HEK293 (cell line): Measurements from ENCODE around the gene LDLRAP1.

Source experiments
- CTCF ChIA-PET: fragments of 350-600 bp; formaldehyde crosslinking; extraction: SDS; loops from one replicate; lab custom pipeline; 2021; ENCODE audit warnings: antibody characterized with exemption; lab: Yijun Ruan, JAX
- POLR2A ChIA-PET: fragments of 300-600 bp; formaldehyde crosslinking; extraction: SDS; loops from one replicate; lab custom pipeline; 2020; ENCODE audit warnings: antibody characterized with exemption, inconsistent platforms; lab: Yijun Ruan, JAX
- H3K27ac ChIP-seq: fragments of 200-500 bp; sonication (Bioruptor generic); 2 replicates; pipeline ENCODE4 v1.5.1; 2014; ENCODE audit warnings: low read depth, low read length, control low read depth, inconsistent platforms; ENCODE audit errors: extremely low read depth
- H3K36me3 ChIP-seq, 2 experiments: fragments of 200-500 bp in 1 of 2; sonication (Bioruptor generic) in 1 of 2; 1 replicate in 1 of 2; 2 replicates in 1 of 2; pipeline ENCODE4 v1.5.1; 2014 to 2017; ENCODE audit warnings: inconsistent platforms in 2 of 2, low read length in 2 of 2; ENCODE audit not compliant: control insufficient read depth in 2 of 2, insufficient read depth in 1 of 2
- H3K4me1 ChIP-seq: fragments of 200-500 bp; sonication (Bioruptor generic); 2 replicates; pipeline ENCODE4 v1.5.1; 2014; ENCODE audit warnings: mild to moderate bottlenecking, low read length, inconsistent platforms; ENCODE audit not compliant: control insufficient read depth, insufficient read depth
- H3K4me3 ChIP-seq: 2 replicates; pipeline ENCODE4 v1.5.1; 2011; ENCODE audit warnings: low read depth, mild to moderate bottlenecking, control low read depth, low read length, moderate library complexity
- H3K9me3 ChIP-seq: fragments of 200-500 bp; sonication (Bioruptor generic); 2 replicates; pipeline ENCODE4 v1.5.1; 2014; ENCODE audit warnings: low read depth, low read length, inconsistent platforms; ENCODE audit not compliant: control insufficient read depth, insufficient read depth
- SETDB1 ChIP-seq: IDR thresholded peaks from one replicate; pipeline ENCODE4 v1.6.1; 2017; ENCODE audit warnings: mild to moderate bottlenecking, low read length, moderate library complexity, mixed read lengths; ENCODE audit not compliant: insufficient read length
- TRIM28 ChIP-seq: IDR thresholded peaks from 2 replicates; pipeline ENCODE4 v1.6.1; 2011; ENCODE audit warnings: low read length, control low read depth, borderline replicate concordance
- ZBTB1 ChIP-seq: fragments of 450-650 bp; formaldehyde crosslinking; IDR thresholded peaks from 2 replicates; pipeline ENCODE4 v1.5.1; 2016; ENCODE audit warnings: missing biosample characterization, missing genetic modification characterization
- ZFP3 ChIP-seq: fragments of 450-650 bp; formaldehyde crosslinking; IDR thresholded peaks from 2 replicates; pipeline ENCODE4 v1.5.1; 2016; ENCODE audit warnings: low read depth, missing biosample characterization, missing genetic modification characterization
- ZNF140 ChIP-seq: fragments of 450-650 bp; formaldehyde crosslinking; IDR thresholded peaks from 2 replicates; pipeline ENCODE4 v1.5.1; 2016; ENCODE audit warnings: missing biosample characterization, missing genetic modification characterization
- ZNF148 ChIP-seq: fragments of 450-650 bp; formaldehyde crosslinking; IDR thresholded peaks from 2 replicates; pipeline ENCODE4 v1.5.0; 2017; ENCODE audit warnings: missing biosample characterization, missing genetic modification characterization, borderline replicate concordance
- ZNF280D ChIP-seq: fragments of 450-650 bp; formaldehyde crosslinking; IDR thresholded peaks from 2 replicates; pipeline ENCODE4 v1.5.1; 2016; ENCODE audit warnings: missing biosample characterization, missing genetic modification characterization
- ZNF398 ChIP-seq: fragments of 450-650 bp; formaldehyde crosslinking; IDR thresholded peaks from 2 replicates; pipeline ENCODE4 v1.5.1; 2017; ENCODE audit warnings: missing biosample characterization, missing genetic modification characterization
- ZNF433 ChIP-seq: fragments of 450-650 bp; formaldehyde crosslinking; IDR thresholded peaks from 2 replicates; pipeline ENCODE4 v1.5.1; 2016; ENCODE audit warnings: missing biosample characterization, missing genetic modification characterization, low read depth
- ZNF776 ChIP-seq: fragments of 450-650 bp; formaldehyde crosslinking; IDR thresholded peaks from 2 replicates; pipeline ENCODE4 v1.5.0; 2017; ENCODE audit warnings: missing biosample characterization, missing genetic modification characterization, borderline replicate concordance
- ZNF792 ChIP-seq: fragments of 450-650 bp; formaldehyde crosslinking; IDR thresholded peaks from 2 replicates; pipeline ENCODE4 v1.5.1; 2016; ENCODE audit warnings: missing biosample characterization, missing genetic modification characterization
- ZNF830 ChIP-seq: fragments of 450-650 bp; IDR thresholded peaks from 2 replicates; pipeline ENCODE4 v1.5.0; 2018; ENCODE audit warnings: missing biosample characterization, missing genetic modification characterization, low read depth, mild to moderate bottlenecking, moderate library complexity
- ZSCAN23 ChIP-seq: fragments of 450-650 bp; formaldehyde crosslinking; IDR thresholded peaks from 2 replicates; pipeline ENCODE4 v1.5.1; 2016; ENCODE audit warnings: missing biosample characterization, missing genetic modification characterization

LDLRAP1 gene

GRCh38 chr1:25525361-25525688 lies 18.1 kb upstream of the LDLRAP1 start:
- ChIA-PET POLR2A (interaction anchor here (1.2 kb wide), 1 partner anchor 278 kb away, joined by 3 read pairs; the partner anchor contains the start of gene RSRP1), CTCF (interaction anchor here (1.1 kb wide), 1 partner anchor 285 kb away, joined by 4 read pairs; no protein-coding TSS in a partner anchor)
- TF ChIP-seq SETDB1 (peak; percentile 79), TRIM28 (peak; percentile 93; the same call in 1 of the 2 replicates), ZBTB1 (tag by site-specific recombination) (no peak)
- Histone ChIP-seq H3K9me3 (no peaks in the 10 kb centered on the region), H3K36me3 (no peaks in the 10 kb centered on the region), H3K27ac (no peak overlapping the region), H3K4me1 (no peaks in the 10 kb centered on the region), H3K4me3 (no peak overlapping the region)

GRCh38 chr1:25526753-25527152 lies 16.7 kb upstream of the LDLRAP1 start:
- no peaks in the 10 kb centered on the region for H3K36me3 ChIP-seq
- POLR2A ChIA-PET: no interaction called here
- TF ChIP-seq ZNF148: no peak
- no peak overlapping the region for H3K27ac ChIP-seq
- H3K9me3 ChIP-seq: no peaks in the 10 kb centered on the region
- no peaks in the 10 kb centered on the region for H3K4me1 ChIP-seq
- no peak overlapping the region for H3K4me3 ChIP-seq
- CTCF ChIA-PET: interaction anchor here (0.7 kb wide), 1 partner anchor 8 kb away, joined by 4 read pairs; no protein-coding TSS in a partner anchor

GRCh38 chr1:25527226-25527846 lies 16.1 kb upstream of the LDLRAP1 start:
- TF ChIP-seq ZNF398 (tag by site-specific recombination) (no peak), ZFP3 (no peak), ZNF140 (no peak), ZNF792 (tag by site-specific recombination) (no peak), ZNF280D (no peak), ZSCAN23 (no peak), ZNF830 (tag by site-specific recombination) (no peak), ZNF776 (tag by site-specific recombination) (no peak), ZNF433 (tag by site-specific recombination) (no peak)
- TF ChIP-seq, all 188 proteins: peak for 0
- Histone ChIP-seq H3K36me3 (no peaks in the 10 kb centered on the region), H3K4me3 (no peak overlapping the region), H3K4me1 (no peaks in the 10 kb centered on the region), H3K27ac (no peak overlapping the region), H3K9me3 (no peaks in the 10 kb centered on the region)
- ChIA-PET CTCF (interaction anchor here (0.7 kb wide), 1 partner anchor 9 kb away, joined by 4 read pairs; no protein-coding TSS in a partner anchor), POLR2A (no interaction called here)
